Embryonic facial prominence (tissue), 1 donor: Measurements from ENCODE around the gene PLBD2.

Experiments used
- DNase-seq: peaks from one replicate; pipeline ENCODE4 v3.0.0-alpha.2; 2016; ENCODE audit errors: extremely low spot score

Gene PLBD2

GRCh38 chr12:113416091-113416754 lies 57.8 kb downstream of the PLBD2 start:
- no peak for DNase-seq

GRCh38 chr12:113418213-113418879 lies 60.0 kb downstream of the PLBD2 start:
- no peak for DNase-seq

GRCh38 chr12:113420996-113421595 lies 62.7 kb downstream of the PLBD2 start:
- DNase-seq: no peak

- no peak for DNase-seq
Observed at GRCh38 chr12:113422030-113422885, 63.9 kb downstream of the PLBD2 start, which contains the start of gene SDSL. SDSL (plus strand) TSS chr12:113422380; CDS start chr12:113427983, 5,603 bp downstream.

- DNase-seq: no peak
Observed at GRCh38 chr12:113422886-113423669, 64.7 kb downstream of the PLBD2 start.

- no peak for DNase-seq
Observed at GRCh38 chr12:113424456-113424855, 66.1 kb downstream of the PLBD2 start.

- no peak for DNase-seq
Observed at GRCh38 chr12:113424915-113425823, 66.8 kb downstream of the PLBD2 start.

GRCh38 chr12:113425960-113426453 lies 67.6 kb downstream of the PLBD2 start:
- no peak for DNase-seq

GRCh38 chr12:113427882-113428281 lies 69.5 kb downstream of the PLBD2 start:
- DNase-seq: no peak

- no peak for DNase-seq
Observed at GRCh38 chr12:113428482-113428881, 70.1 kb downstream of the PLBD2 start.

GRCh38 chr12:113432986-113433385 lies 74.6 kb downstream of the PLBD2 start:
- DNase-seq: no peak

GRCh38 chr12:113435367-113435766 lies 77.0 kb downstream of the PLBD2 start:
- DNase-seq: no peak

- DNase-seq: no peak
Observed at GRCh38 chr12:113436586-113436985, 78.2 kb downstream of the PLBD2 start.

- no peak for DNase-seq
Observed at GRCh38 chr12:113436993-113437728, 78.8 kb downstream of the PLBD2 start.

- DNase-seq: no peak
Observed at GRCh38 chr12:113437729-113438100, 79.3 kb downstream of the PLBD2 start.

GRCh38 chr12:113438523-113439300 lies 80.3 kb downstream of the PLBD2 start:
- no peak for DNase-seq

GRCh38 chr12:113439301-113439597 lies 80.9 kb downstream of the PLBD2 start:
- DNase-seq: no peak

- no peak for DNase-seq
Observed at GRCh38 chr12:113439606-113440030, 81.2 kb downstream of the PLBD2 start.

- DNase-seq: no peak
Observed at GRCh38 chr12:113440336-113440735, 81.9 kb downstream of the PLBD2 start.
